HEK293 (cell line): Measurements from ENCODE around the gene CAND1.

Experiments
- CTCF ChIP-seq: fragments of 450-650 bp; formaldehyde crosslinking; IDR thresholded peaks from 2 replicates; pipeline ENCODE4 v1.5.1; 2016; ENCODE audit warnings: missing biosample characterization, missing genetic modification characterization
- IKZF3 ChIP-seq: fragments of 450-650 bp; IDR thresholded peaks from 2 replicates; pipeline ENCODE4 v1.5.0; 2018; ENCODE audit warnings: missing biosample characterization, mild to moderate bottlenecking, missing genetic modification characterization, moderate library complexity
- REST ChIP-seq: fragments of 450-650 bp; formaldehyde crosslinking; IDR thresholded peaks from 2 replicates; pipeline ENCODE4 v1.5.1; 2016; ENCODE audit warnings: missing biosample characterization, missing genetic modification characterization
- ZBTB11 ChIP-seq: fragments of 450-650 bp; formaldehyde crosslinking; conservative IDR thresholded peaks from 2 replicates; pipeline ENCODE4 v1.5.1; 2016; ENCODE audit warnings: low read depth, missing biosample characterization, missing genetic modification characterization
- ZNF114 ChIP-seq: fragments of 450-650 bp; formaldehyde crosslinking; IDR thresholded peaks from 2 replicates; pipeline ENCODE4 v1.5.0; 2017; ENCODE audit warnings: missing biosample characterization, missing genetic modification characterization
- ZNF184 ChIP-seq: fragments of 450-650 bp; IDR thresholded peaks from 2 replicates; pipeline ENCODE4 v1.5.1; 2018; ENCODE audit warnings: missing biosample characterization, mild to moderate bottlenecking, missing genetic modification characterization
- ZNF280C ChIP-seq: fragments of 450-650 bp; formaldehyde crosslinking; IDR thresholded peaks from 2 replicates; pipeline ENCODE4 v1.5.1; 2016; ENCODE audit warnings: missing biosample characterization, missing genetic modification characterization
- ZNF555 ChIP-seq: fragments of 450-650 bp; formaldehyde crosslinking; conservative IDR thresholded peaks from 2 replicates; pipeline ENCODE4 v1.5.1; 2017; ENCODE audit warnings: missing biosample characterization, mild to moderate bottlenecking, missing genetic modification characterization, inconsistent platforms

GRCh38 chr12:67318786-67319185, 49.6 kb downstream of the CAND1 start:
- no peak for TF ChIP-seq REST (tag by site-specific recombination)
- no peak for TF ChIP-seq ZNF114
- no peak for TF ChIP-seq ZNF184 (tag by site-specific recombination)
- TF ChIP-seq CTCF (tag by site-specific recombination), result no peak
- TF ChIP-seq IKZF3 (tag by site-specific recombination), result no peak
- TF ChIP-seq ZBTB11 (tag by site-specific recombination), result no peak
- no peak for TF ChIP-seq ZNF555 (tag by site-specific recombination)
- no peak for TF ChIP-seq ZNF280C (tag by site-specific recombination)
